ENCODE measurements around the gene ZCCHC24.
"Not testable (repeated sequence)": the region's sequence is repeated elsewhere in the genome, so short reads cannot be mapped to it uniquely, and the experiment has no call there.

Gene ZCCHC24

GRCh38 chr10:79472449-79472848, 27.0 kb upstream of the ZCCHC24 start:
- no peak for DNase-seq (ENCODE audit: low spot score)

GRCh38 chr10:79471776-79472175, 26.4 kb upstream of the ZCCHC24 start:
- no peak for DNase-seq (ENCODE audit: low spot score)

- no peak for DNase-seq (ENCODE audit: low spot score)
These were observed 24.7 kb upstream of the ZCCHC24 start for GRCh38 chr10:79470096-79470495.

- no peak for DNase-seq (ENCODE audit: low spot score)
These were observed 23.6 kb upstream of the ZCCHC24 start for GRCh38 chr10:79468841-79469585.

- DNase-seq (ENCODE audit: low spot score): no peak
These were observed 22.7 kb upstream of the ZCCHC24 start for GRCh38 chr10:79468015-79468560.

- no peak for DNase-seq (ENCODE audit: low spot score)
These were observed 19.9 kb upstream of the ZCCHC24 start for GRCh38 chr10:79465341-79465740.

GRCh38 chr10:79463578-79464496, 18.4 kb upstream of the ZCCHC24 start:
- no peak for DNase-seq (ENCODE audit: low spot score)

GRCh38 chr10:79460687-79461086, 15.3 kb upstream of the ZCCHC24 start:
- DNase-seq (ENCODE audit: low spot score): no peak

GRCh38 chr10:79459243-79459642, 13.8 kb upstream of the ZCCHC24 start:
- DNase-seq (ENCODE audit: low spot score): no peak

- DNase-seq (ENCODE audit: low spot score): no peak
These were observed 13.1 kb upstream of the ZCCHC24 start for GRCh38 chr10:79458483-79458882.

GRCh38 chr10:79457256-79457785, 11.9 kb upstream of the ZCCHC24 start:
- no peak for DNase-seq (ENCODE audit: low spot score)

- peak; percentile 85 for DNase-seq (ENCODE audit: low spot score)
These were observed 8.8 kb upstream of the ZCCHC24 start for GRCh38 chr10:79454259-79454658.

- no peak for DNase-seq (ENCODE audit: low spot score)
These were observed 8.0 kb upstream of the ZCCHC24 start for GRCh38 chr10:79453392-79453791.

GRCh38 chr10:79452174-79452611, 6.8 kb upstream of the ZCCHC24 start:
- no peak for DNase-seq (ENCODE audit: low spot score)

GRCh38 chr10:79451046-79451699, 5.7 kb upstream of the ZCCHC24 start:
- DNase-seq (ENCODE audit: low spot score): no peak

- no peak for DNase-seq (ENCODE audit: low spot score)
These were observed 4.0 kb upstream of the ZCCHC24 start for GRCh38 chr10:79449181-79450146.

GRCh38 chr10:79448732-79449049, 3.3 kb upstream of the ZCCHC24 start:
- DNase-seq (ENCODE audit: low spot score): no peak

GRCh38 chr10:79447911-79448731, 2.7 kb upstream of the ZCCHC24 start:
- DNase-seq (ENCODE audit: low spot score): no peak

- DNase-seq (ENCODE audit: low spot score): not testable (repeated sequence)
These were observed 1.8 kb upstream of the ZCCHC24 start for GRCh38 chr10:79447249-79447648.

GRCh38 chr10:79446758-79447084, 1.3 kb upstream of the ZCCHC24 start:
- no peak for DNase-seq (ENCODE audit: low spot score)

Measured in AG08395 (cell line).